Activated CD4-positive, alpha-beta T cell treated with anti-CD3 and anti-CD28 coated beads, Interleukin-10, Interleukin-2, amounts not matched to agents 100 ng/mL and 50 ng/mL, durations not matched to agents 16 hours and 8 hours (primary cell): ENCODE measurements around the gene TXNRD2.

Experiments used
- DNase-seq: peaks from one replicate; pipeline ENCODE4 v3.0.0-alpha.2; 2020

Gene TXNRD2

GRCh38 chr22:19902245-19902715, 39.3 kb downstream of the TXNRD2 start:
- DNase-seq: no peak

GRCh38 chr22:19901577-19902244, 39.9 kb downstream of the TXNRD2 start:
- DNase-seq: no peak

- no peak for DNase-seq
Observed at GRCh38 chr22:19900707-19901436, 40.7 kb downstream of the TXNRD2 start.

DNA sequence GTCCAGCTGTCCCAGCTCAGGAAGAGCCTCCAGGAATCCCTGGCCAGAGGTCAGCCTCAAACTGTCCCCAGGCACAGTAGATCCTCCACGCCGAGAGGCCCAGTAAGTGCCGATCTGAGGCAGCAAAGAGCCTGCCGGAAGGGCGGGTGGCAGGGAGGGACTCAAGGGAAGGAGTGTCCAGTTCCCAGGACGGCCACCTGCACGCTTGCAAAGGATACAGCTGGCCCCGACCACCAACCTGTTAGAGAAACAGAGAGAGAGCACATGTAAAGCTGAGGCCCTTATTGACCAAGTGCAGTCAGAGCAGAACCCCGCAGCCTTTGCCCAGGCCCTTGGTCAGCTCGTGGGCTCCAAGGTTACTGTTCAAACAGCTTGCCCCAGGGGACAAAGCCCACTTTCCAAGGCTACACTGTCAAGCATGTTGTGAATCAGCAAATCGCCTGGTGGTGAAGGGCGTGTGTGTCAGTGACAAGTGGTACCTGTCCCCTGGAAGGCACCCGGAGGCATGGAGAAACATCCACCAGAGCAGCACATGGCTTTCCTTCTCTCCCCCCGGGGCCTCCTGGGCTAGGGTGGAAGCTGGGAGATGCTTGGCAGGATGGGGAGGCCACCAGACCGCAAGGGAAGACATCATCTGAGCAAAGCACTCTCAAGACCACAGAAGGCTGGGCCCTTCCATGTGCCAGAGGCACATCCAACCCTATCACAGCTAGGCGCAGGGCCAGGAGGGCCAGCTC, 42.6 kb downstream of the TXNRD2 start:
- DNase-seq: no peak

GRCh38 chr22:19898145-19898544, 43.5 kb downstream of the TXNRD2 start:
- no peak for DNase-seq

DNA sequence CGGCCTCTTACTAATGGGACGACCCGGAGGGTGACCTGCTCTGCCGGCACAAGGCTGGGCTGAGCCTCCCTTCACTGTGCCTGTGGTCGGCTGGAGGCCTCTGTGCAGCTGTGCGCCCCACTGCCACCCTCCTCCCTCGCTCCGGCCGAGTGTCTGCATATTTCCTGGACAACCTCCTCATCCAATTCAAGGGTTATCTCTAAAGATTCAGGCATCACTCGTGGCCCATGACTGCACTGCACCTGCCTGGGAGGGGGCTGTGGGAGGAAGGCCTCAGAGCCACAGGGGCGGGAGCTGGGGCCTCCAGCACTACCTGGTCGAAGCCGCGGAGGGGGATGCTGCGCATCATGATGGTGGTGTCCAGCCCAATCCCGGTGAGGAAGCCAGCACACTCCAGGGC, 43.9 kb downstream of the TXNRD2 start:
- DNase-seq: no peak

GRCh38 chr22:19896665-19897355, 44.8 kb downstream of the TXNRD2 start:
- no peak for DNase-seq

DNA sequence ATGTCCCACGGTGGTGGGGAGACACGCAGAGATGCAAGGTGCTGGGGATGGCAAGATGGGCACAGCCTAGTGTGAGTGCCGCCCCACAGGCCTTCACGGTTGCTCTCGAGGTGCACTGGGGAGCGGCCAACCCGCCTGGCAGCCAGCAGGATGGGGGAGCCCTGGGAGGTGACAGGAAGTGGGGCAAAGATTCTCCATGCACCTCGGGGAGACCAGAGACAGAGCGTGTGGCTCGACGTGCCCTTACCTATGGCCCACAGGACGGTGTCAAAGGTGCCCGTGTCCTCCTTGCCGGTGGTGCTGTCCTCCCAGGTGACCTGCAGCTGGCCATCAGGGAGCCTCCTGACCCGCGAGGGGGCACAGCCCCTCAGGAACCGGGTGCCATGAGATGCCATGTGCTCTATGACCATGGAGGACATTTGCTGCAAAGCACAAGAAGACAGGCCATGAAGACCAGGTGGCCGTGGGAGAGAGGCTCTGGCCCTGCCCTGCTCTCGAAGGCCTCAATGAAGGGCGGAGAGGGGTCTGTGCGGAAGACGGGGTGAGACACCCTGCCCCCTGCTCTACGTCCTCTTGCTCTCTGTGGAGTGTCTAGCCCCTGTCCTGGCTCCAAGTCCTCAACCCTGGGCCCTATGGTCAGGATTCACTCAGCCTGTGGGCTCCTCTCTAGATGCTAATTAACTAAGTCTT, 46.3 kb downstream of the TXNRD2 start:
- no peak for DNase-seq

DNA sequence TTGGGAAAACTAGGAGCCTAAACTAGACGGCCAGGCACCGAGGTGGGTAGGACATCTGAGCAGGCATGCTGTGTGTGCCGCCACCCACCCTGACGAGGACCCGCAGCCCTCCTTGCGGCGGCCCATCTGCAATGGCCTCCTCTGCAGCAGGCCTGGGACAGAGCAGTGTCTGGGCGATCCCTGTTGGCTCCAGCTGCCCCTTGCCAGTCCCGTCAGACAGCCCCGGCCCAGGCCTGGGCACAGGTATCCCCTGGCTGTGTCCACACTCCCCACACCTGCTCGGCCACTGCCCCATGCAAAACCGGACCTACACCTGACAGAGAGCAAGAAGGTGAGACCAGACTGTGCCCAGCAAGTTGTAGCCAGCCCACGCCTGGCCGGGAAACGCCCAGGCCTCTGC, 48.3 kb downstream of the TXNRD2 start:
- no peak for DNase-seq

- no peak for DNase-seq
Observed at GRCh38 chr22:19892925-19893324, 48.7 kb downstream of the TXNRD2 start.

DNA sequence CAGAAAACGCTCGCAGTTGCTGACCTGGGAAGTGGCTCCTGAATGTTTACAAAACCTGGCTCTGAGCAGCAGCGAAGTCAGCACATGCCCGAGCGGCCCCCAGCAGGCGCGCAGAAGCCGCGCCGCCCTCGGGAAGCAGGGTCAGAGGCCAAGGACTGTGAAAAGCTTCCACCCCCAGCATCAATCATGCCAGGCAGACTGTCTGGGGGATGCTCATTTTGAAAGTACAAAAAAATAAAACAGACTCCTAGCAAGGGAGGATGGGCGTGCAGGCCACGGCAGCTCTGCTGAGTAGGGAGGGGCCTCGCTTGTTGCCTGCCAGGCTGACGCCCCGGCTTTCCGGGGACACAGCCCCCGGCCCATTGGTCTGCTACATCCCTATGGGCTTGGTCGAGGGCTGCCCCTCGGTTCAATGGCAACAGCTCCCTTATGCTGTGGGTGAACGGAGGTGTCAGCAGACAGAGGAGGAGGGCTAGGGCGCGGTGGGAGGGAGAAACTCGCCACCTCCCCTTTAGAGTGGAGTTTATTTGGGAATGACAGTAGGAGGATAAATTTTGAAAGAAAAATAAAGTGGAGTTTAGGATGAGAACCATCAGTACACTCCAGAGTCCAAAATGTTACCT, 49.2 kb downstream of the TXNRD2 start:
- peak; percentile 83 for DNase-seq

- peak; percentile 85 for DNase-seq
Observed at GRCh38 chr22:19891317-19892256, 50.0 kb downstream of the TXNRD2 start.

GRCh38 chr22:19890502-19891316, 50.9 kb downstream of the TXNRD2 start:
- DNase-seq: no peak

- no peak for DNase-seq
Observed at GRCh38 chr22:19889951-19890350, 51.7 kb downstream of the TXNRD2 start.

DNA sequence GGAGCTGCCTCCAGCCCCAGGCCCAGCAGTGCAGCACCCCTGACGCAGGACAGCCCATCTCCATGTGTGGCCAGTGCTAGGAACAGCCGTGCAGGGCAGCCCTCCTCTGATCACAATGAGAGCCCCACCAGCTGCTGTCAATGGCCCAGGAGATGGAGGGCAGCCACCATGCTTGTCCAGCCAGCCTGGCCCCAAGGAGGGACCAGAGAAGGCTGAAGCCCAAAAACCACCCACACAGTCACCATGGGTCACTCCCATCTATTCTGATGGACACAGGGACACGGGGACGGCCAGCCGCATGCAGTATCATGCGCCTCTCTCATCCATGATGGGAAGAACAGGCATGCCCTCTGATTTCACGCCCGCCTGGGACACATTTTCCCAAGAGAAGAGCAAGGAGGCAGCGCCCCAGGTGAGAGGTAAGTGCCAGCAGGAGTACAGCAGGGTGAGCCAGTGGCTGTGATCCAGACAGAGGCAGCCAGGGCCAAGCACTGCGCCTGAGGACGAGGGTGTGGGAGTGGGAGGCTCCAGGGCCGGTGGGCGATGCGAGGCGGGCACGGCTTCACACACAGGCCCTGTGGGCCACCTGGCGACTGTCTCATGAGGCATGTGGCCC, 53.4 kb downstream of the TXNRD2 start:
- DNase-seq: no peak

DNA sequence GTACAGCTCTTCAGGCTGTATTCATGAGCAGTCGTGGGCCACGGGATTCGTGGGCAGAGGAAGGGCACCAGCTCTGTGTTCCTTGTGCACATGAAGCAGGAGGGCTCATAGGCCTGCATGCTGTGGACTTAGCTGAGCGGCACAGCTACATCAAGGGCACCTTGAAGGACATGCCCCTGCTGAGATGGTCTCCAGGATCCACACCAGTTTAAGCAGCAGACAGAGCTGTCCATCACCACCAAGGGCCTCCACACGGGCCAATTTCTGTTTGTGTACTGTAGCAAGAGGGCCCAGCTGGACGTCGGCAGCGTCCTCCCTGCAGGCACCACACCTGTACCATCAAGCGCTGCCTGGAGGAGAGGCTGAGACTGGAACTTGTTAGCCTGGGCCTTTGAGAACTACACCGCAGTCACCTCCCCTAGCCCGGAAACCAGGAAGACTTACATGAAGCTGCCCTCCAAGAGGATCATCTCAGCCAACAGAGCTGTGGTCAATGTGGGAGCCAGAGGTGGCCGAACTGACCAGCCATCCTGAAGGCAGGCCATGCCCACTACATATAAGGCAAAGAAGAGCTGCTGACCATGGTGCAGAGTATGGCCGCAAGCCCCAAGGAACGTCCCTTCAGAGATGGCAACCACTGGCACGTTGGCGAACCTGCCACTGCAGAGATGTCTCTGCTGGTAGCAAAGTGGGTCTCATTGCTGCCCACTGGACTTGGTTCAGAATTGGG, 54.2 kb downstream of the TXNRD2 start:
- no peak for DNase-seq

- DNase-seq: peak; percentile 24
Observed at GRCh38 chr22:19886605-19887255, 54.9 kb downstream of the TXNRD2 start.
